Hepatocyte (in vitro differentiated cells): ENCODE results near the gene PAPSS1. TPM values are rescaled to one million over a fixed set of nuclear protein-coding genes. Genes with fewer than 3 reads are reported as not detected.
"Not testable (repeated sequence)": the region's sequence is repeated elsewhere in the genome, so short reads cannot be mapped to it uniquely, and the experiment has no call there.

Experiments
- DNase-seq: peaks from one replicate; pipeline ENCODE4 v3.0.0-alpha.2; 2016; ENCODE audit warnings: low spot score
- H2AFZ ChIP-seq: fragments of 200-600 bp; sonication (generic); 2 replicates; pipeline ENCODE4 v1.6.0; 2016; ENCODE audit warnings: antibody characterized with exemption, mild to moderate bottlenecking
- H3K27ac ChIP-seq: fragments of 200-600 bp; sonication (generic); 2 replicates; pipeline ENCODE4 v1.5.1; 2016; ENCODE audit warnings: mild to moderate bottlenecking
- H3K27me3 ChIP-seq: fragments of 200-600 bp; sonication (generic); 2 replicates; pipeline ENCODE4 v1.6.1; 2016
- H3K36me3 ChIP-seq: fragments of 200-600 bp; sonication (generic); replicated peaks from 2 replicates; pipeline ENCODE4 v1.5.1; 2016; ENCODE audit warnings: low read depth; ENCODE audit not compliant: insufficient read depth
- H3K4me1 ChIP-seq: fragments of 200-600 bp; sonication (generic); 2 replicates; pipeline ENCODE4 v1.5.1; 2016; ENCODE audit warnings: mild to moderate bottlenecking, moderate library complexity; ENCODE audit not compliant: insufficient read depth
- H3K4me2 ChIP-seq: fragments of 200-600 bp; sonication (generic); 2 replicates; pipeline ENCODE4 v1.6.0; 2016
- H3K4me3 ChIP-seq: fragments of 200-600 bp; sonication (generic); 2 replicates; pipeline ENCODE4 v1.5.1; 2016; ENCODE audit warnings: mild to moderate bottlenecking
- H3K79me2 ChIP-seq: fragments of 200-600 bp; sonication (generic); 2 replicates; pipeline ENCODE4 v1.6.0; 2017; ENCODE audit warnings: mild to moderate bottlenecking
- H3K9me2 ChIP-seq: fragments of 200-600 bp; sonication (generic); replicated peaks from 2 replicates; pipeline ENCODE4 v1.6.0; 2017; ENCODE audit warnings: mild to moderate bottlenecking; ENCODE audit not compliant: insufficient read depth
- H3K9me3 ChIP-seq: fragments of 200-600 bp; sonication (generic); 2 replicates; pipeline ENCODE4 v1.5.1; 2016; ENCODE audit warnings: low read depth, mild to moderate bottlenecking
- H4K20me1 ChIP-seq: fragments of 200-600 bp; sonication (generic); 2 replicates; pipeline ENCODE4 v1.6.0; 2016; ENCODE audit warnings: mild to moderate bottlenecking; ENCODE audit not compliant: insufficient read depth, poor library complexity, severe bottlenecking
- CTCF ChIP-seq: fragments of 200-600 bp; sonication (generic); IDR thresholded peaks from 2 replicates; pipeline ENCODE4 v1.5.1; 2016; ENCODE audit warnings: antibody characterized with exemption, mild to moderate bottlenecking; ENCODE audit not compliant: poor library complexity
- EZH2 ChIP-seq: fragments of 200-600 bp; sonication (generic); IDR thresholded peaks from 2 replicates; pipeline ENCODE4 v1.6.1; 2016; ENCODE audit warnings: antibody characterized with exemption, mild to moderate bottlenecking, borderline replicate concordance
- EZH2phosphoT487 ChIP-seq: fragments of 200-600 bp; sonication (generic); IDR thresholded peaks from one replicate; pipeline ENCODE4 v1.6.1; 2018; ENCODE audit warnings: antibody characterized with exemption, mild to moderate bottlenecking, low read depth, moderate library complexity; ENCODE audit not compliant: unreplicated experiment, severe bottlenecking
- WGBS: methylation state at CpG from one replicate; pipeline ENCODE4 v1.1.6; 2016; ENCODE audit warnings: low lambda C conversion rate; ENCODE audit errors: missing lambda C conversion rate; 5-methylcytosine and 5-hydroxymethylcytosine counted together
- polyA plus RNA-seq: library from polyadenylated mRNA; unstranded; fragments of >200 nt; fragmentation: Nextera tagmentation; extraction: Ambion mirVana; gene quantifications from 2 replicates; pipeline ENCODE4 v1.2.1, GENCODE V29; 2016
- total RNA-seq: library from RNA; depleted of rRNA; stranded (reverse); fragments of >200 nt; gene quantifications from 2 replicates; pipeline ENCODE4 v1.2.3, GENCODE V29; 2014

PAPSS1 gene
- total and polyA plus RNA-seq, 2 experiments from 2014 or later: 102 to 103 TPM

GRCh38 chr4:107705742-107706556 is 14.1 kb downstream of the PAPSS1 start:
- TF ChIP-seq EZH2 (no peak), CTCF (no peak), EZH2phosphoT487 (no peak)
- Histone ChIP-seq H3K4me2 (no peak overlapping the region), H3K27ac (no peak overlapping the region), H3K9me3 (peaks cover 20% of the 10 kb centered on the region), H3K79me2 (peaks cover 99% of the 10 kb centered on the region), H3K9me2 (no peaks in the 10 kb centered on the region), H3K4me3 (no peak overlapping the region), H2AFZ (no peak overlapping the region), H3K36me3 (no peaks in the 10 kb centered on the region), H3K27me3 (no peaks in the 10 kb centered on the region), H3K4me1 (no peaks in the 10 kb centered on the region), H4K20me1 (peaks cover 5% of the 10 kb centered on the region)
- 100% methylated on average over 1 of the region's 1 CpG for WGBS
- DNase-seq: no peak

GRCh38 chr4:107701565-107701964 is 18.5 kb downstream of the PAPSS1 start:
- Histone ChIP-seq H3K4me3 (no peak overlapping the region), H3K4me2 (no peak overlapping the region), H4K20me1 (no peaks in the 10 kb centered on the region), H3K27me3 (no peaks in the 10 kb centered on the region), H3K79me2 (peaks cover 94% of the 10 kb centered on the region), H3K4me1 (no peaks in the 10 kb centered on the region), H3K9me2 (no peaks in the 10 kb centered on the region), H3K9me3 (peaks cover 20% of the 10 kb centered on the region), H2AFZ (no peak overlapping the region), H3K27ac (no peak overlapping the region), H3K36me3 (peaks cover 4% of the 10 kb centered on the region)
- 46% methylated on average over 1 of the region's 1 CpG for WGBS
- TF ChIP-seq EZH2 (no peak), EZH2phosphoT487 (no peak), CTCF (no peak)
- DNase-seq: no peak

- H3K36me3 ChIP-seq: peaks cover 4% of the 10 kb centered on the region
- no peak overlapping the region for H3K4me3 ChIP-seq
- H4K20me1 ChIP-seq: no peaks in the 10 kb centered on the region
- peaks cover 86% of the 10 kb centered on the region for H3K79me2 ChIP-seq
- no peak for TF ChIP-seq CTCF
- TF ChIP-seq EZH2: no peak
- TF ChIP-seq EZH2phosphoT487: no peak
- no peak overlapping the region for H3K4me2 ChIP-seq
- no peaks in the 10 kb centered on the region for H3K27me3 ChIP-seq
- no peaks in the 10 kb centered on the region for H3K4me1 ChIP-seq
- H2AFZ ChIP-seq: no peak overlapping the region
- peaks cover 11% of the 10 kb centered on the region for H3K9me3 ChIP-seq
- H3K9me2 ChIP-seq: no peaks in the 10 kb centered on the region
- WGBS: 49% methylated on average over 2 of the region's 2 CpGs
- no peak for DNase-seq
- no peak overlapping the region for H3K27ac ChIP-seq
These were observed 20.4 kb downstream of the PAPSS1 start for GRCh38 chr4:107699466-107700206.

GRCh38 chr4:107696187-107696586 is 23.8 kb downstream of the PAPSS1 start:
- not testable (repeated sequence) for H3K4me1 ChIP-seq, H3K27ac ChIP-seq, H3K9me3 ChIP-seq, H3K4me3 ChIP-seq, H3K27me3 ChIP-seq, H3K4me2 ChIP-seq, H2AFZ ChIP-seq, H3K36me3 ChIP-seq, H4K20me1 ChIP-seq, DNase-seq, H3K9me2 ChIP-seq
- 97% methylated on average over 6 of the region's 6 CpGs for WGBS
- peaks cover 76% of the 10 kb centered on the region for H3K79me2 ChIP-seq
